Activated CD8-positive, alpha-beta T cell treated with anti-CD3 and anti-CD28 coated beads, Interleukin-2, amount 10 ng/mL, durations not matched to agents 7 days and 5 days (primary cell): ENCODE results near the gene ABCG2. TPM values are rescaled to one million over a fixed set of nuclear protein-coding genes. Genes with fewer than 3 reads are reported as not detected.
"Not testable (repeated sequence)": the region's sequence is repeated elsewhere in the genome, so short reads cannot be mapped to it uniquely, and the experiment has no call there.

ENCODE experiments used
- ATAC-seq: fragments of 150-1000 bp; cut with Tn5 transposase; one replicate; pipeline ENCODE4 v1.10.0; 2021; ENCODE audit warnings: moderate library complexity
- CTCF ChIA-PET: fragments of 350-600 bp; sonication (Branson Sonifier 250); formaldehyde crosslinking; loops from one replicate; lab custom pipeline; 2021; ENCODE audit warnings: antibody characterized with exemption; lab: Charles Lee
- POLR2A ChIA-PET: fragments of 350-600 bp; sonication (Branson Sonifier 250); formaldehyde crosslinking; loops from one replicate; lab custom pipeline; 2021; ENCODE audit warnings: antibody characterized with exemption; lab: Charles Lee
- DNase-seq: peaks from one replicate; pipeline ENCODE4 v3.0.0-alpha.2; 2020
- H3K27ac Mint-ChIP-seq: one replicate; pipeline ENCODE4 v1.8.0; 2021; ENCODE audit warnings: mild to moderate bottlenecking, mixed read lengths
- H3K27me3 Mint-ChIP-seq: one replicate; pipeline ENCODE4 v1.8.0; 2021; ENCODE audit warnings: low read depth, mixed read lengths
- H3K36me3 Mint-ChIP-seq: one replicate; pipeline ENCODE4 v1.8.0; 2021; ENCODE audit warnings: low read depth, mixed read lengths
- H3K4me1 Mint-ChIP-seq: one replicate; pipeline ENCODE4 v1.8.0; 2021; ENCODE audit warnings: low read depth, mixed read lengths
- H3K4me3 Mint-ChIP-seq: one replicate; pipeline ENCODE4 v1.8.0; 2021; ENCODE audit warnings: mild to moderate bottlenecking, mixed read lengths
- H3K9me3 Mint-ChIP-seq: one replicate; pipeline ENCODE4 v1.8.0; 2022; ENCODE audit warnings: mixed read lengths; ENCODE audit not compliant: insufficient read depth
- total RNA-seq, 2 experiments: library from RNA; stranded (reverse); gene quantifications; one replicate each; pipeline ENCODE4 v1.2.3, GENCODE V29; 2021

ABCG2 gene
- total RNA-seq, 2 experiments from 2014 or later = 0.57 to 0.61 TPM

- ATAC-seq (no peak), DNase-seq (no peak)
- Mint-ChIP-seq H3K27me3 (peaks cover 10% of the 10 kb centered on the region), H3K4me3 (no peak overlapping the region), H3K9me3 (peaks cover 6% of the 10 kb centered on the region), H3K27ac (no peak overlapping the region), H3K4me1 (peaks cover 13% of the 10 kb centered on the region), H3K36me3 (no peaks in the 10 kb centered on the region)
- ChIA-PET POLR2A (no interaction called here), CTCF (interaction anchor here (1.6 kb wide), 1 partner anchor 49 kb away, joined by 6 read pairs; no protein-coding TSS in a partner anchor)
Observed at GRCh38 chr4:88162626-88163025, 4.2 kb upstream of the ABCG2 start.

GRCh38 chr4:88159229-88159725, 838 bp upstream of the ABCG2 start:
- H3K4me3 Mint-ChIP-seq = peak overlapping the region; percentile 75
- ChIA-PET CTCF (interaction anchor here (1.0 to 1.4 kb wide), 2 partner anchors 126 to 380 kb away, joined by 4 read pairs; no protein-coding TSS in a partner anchor), POLR2A (no interaction called here)
- peaks cover 15% of the 10 kb centered on the region for H3K27me3 Mint-ChIP-seq
- DNase-seq = no peak
- no peaks in the 10 kb centered on the region for H3K9me3 Mint-ChIP-seq
- H3K36me3 Mint-ChIP-seq = no peaks in the 10 kb centered on the region
- H3K4me1 Mint-ChIP-seq = peaks cover 13% of the 10 kb centered on the region
- no peak overlapping the region for H3K27ac Mint-ChIP-seq
- no peak for ATAC-seq

GRCh38 chr4:88158038-88158488, 376 bp downstream of the ABCG2 start:
- Mint-ChIP-seq H3K36me3 (no peaks in the 10 kb centered on the region), H3K4me1 (peaks cover 13% of the 10 kb centered on the region), H3K27ac (no peak overlapping the region), H3K9me3 (no peaks in the 10 kb centered on the region), H3K27me3 (peaks cover 15% of the 10 kb centered on the region), H3K4me3 (peak overlapping the region; percentile 61)
- ChIA-PET POLR2A (no interaction called here), CTCF (interaction anchor here (0.7 to 1.4 kb wide), 2 partner anchors 54 to 125 kb away, joined by 4 read pairs; no protein-coding TSS in a partner anchor)
- ATAC-seq = no peak
- no peak for DNase-seq

GRCh38 chr4:88152331-88152730, 6.1 kb downstream of the ABCG2 start:
- DNase-seq, CTCF ChIA-PET, POLR2A ChIA-PET, H3K27me3 Mint-ChIP-seq, H3K27ac Mint-ChIP-seq, H3K4me1 Mint-ChIP-seq, H3K36me3 Mint-ChIP-seq, ATAC-seq, H3K9me3 Mint-ChIP-seq, H3K4me3 Mint-ChIP-seq: not testable (repeated sequence)

GRCh38 chr4:88148560-88148959, 9.9 kb downstream of the ABCG2 start:
- no peak for ATAC-seq
- no peak for DNase-seq
- ChIA-PET POLR2A (no interaction called here), CTCF (no interaction called here)
- H3K4me1 Mint-ChIP-seq = no peaks in the 10 kb centered on the region
- no peaks in the 10 kb centered on the region for H3K9me3 Mint-ChIP-seq
- no peaks in the 10 kb centered on the region for H3K27me3 Mint-ChIP-seq
- no peak overlapping the region for H3K27ac Mint-ChIP-seq
- H3K36me3 Mint-ChIP-seq = no peaks in the 10 kb centered on the region
- H3K4me3 Mint-ChIP-seq = no peak overlapping the region

GRCh38 chr4:88147799-88148217, 10.6 kb downstream of the ABCG2 start:
- DNase-seq (no peak), ATAC-seq (no peak)
- no peaks in the 10 kb centered on the region for H3K9me3 Mint-ChIP-seq
- POLR2A ChIA-PET = no interaction called here
- H3K27me3 Mint-ChIP-seq = no peaks in the 10 kb centered on the region
- H3K4me1 Mint-ChIP-seq = no peaks in the 10 kb centered on the region
- CTCF ChIA-PET = no interaction called here
- H3K36me3 Mint-ChIP-seq = no peaks in the 10 kb centered on the region
- no peak overlapping the region for H3K4me3 Mint-ChIP-seq
- H3K27ac Mint-ChIP-seq = no peak overlapping the region

GRCh38 chr4:88146891-88147290, 11.5 kb downstream of the ABCG2 start:
- H3K4me1 Mint-ChIP-seq = no peaks in the 10 kb centered on the region
- H3K27ac Mint-ChIP-seq = no peak overlapping the region
- no peaks in the 10 kb centered on the region for H3K9me3 Mint-ChIP-seq
- CTCF ChIA-PET = no interaction called here
- H3K4me3 Mint-ChIP-seq = no peak overlapping the region
- ATAC-seq = no peak
- no peaks in the 10 kb centered on the region for H3K36me3 Mint-ChIP-seq
- POLR2A ChIA-PET = no interaction called here
- no peak for DNase-seq
- H3K27me3 Mint-ChIP-seq = peaks cover 2% of the 10 kb centered on the region

GRCh38 chr4:88144866-88145300, 13.6 kb downstream of the ABCG2 start:
- Mint-ChIP-seq H3K36me3 (no peaks in the 10 kb centered on the region), H3K4me1 (no peaks in the 10 kb centered on the region), H3K4me3 (no peak overlapping the region), H3K9me3 (no peaks in the 10 kb centered on the region), H3K27ac (no peak overlapping the region), H3K27me3 (peaks cover 7% of the 10 kb centered on the region)
- POLR2A ChIA-PET = no interaction called here
- ATAC-seq (no peak), DNase-seq (no peak)
- CTCF ChIA-PET = no interaction called here

- Mint-ChIP-seq H3K27ac (no peak overlapping the region), H3K36me3 (no peaks in the 10 kb centered on the region), H3K27me3 (peaks cover 7% of the 10 kb centered on the region), H3K4me1 (no peaks in the 10 kb centered on the region), H3K4me3 (no peak overlapping the region), H3K9me3 (no peaks in the 10 kb centered on the region)
- ChIA-PET POLR2A (no interaction called here), CTCF (no interaction called here)
- no peak for DNase-seq
- no peak for ATAC-seq
Observed at GRCh38 chr4:88144048-88144447, 14.4 kb downstream of the ABCG2 start.

- CTCF ChIA-PET = no interaction called here
- H3K36me3 Mint-ChIP-seq = no peaks in the 10 kb centered on the region
Observed at GRCh38 chr4:88143504-88143903, 14.9 kb downstream of the ABCG2 start.

GRCh38 chr4:88138561-88138960, 19.9 kb downstream of the ABCG2 start:
- DNase-seq = no peak
- Mint-ChIP-seq H3K27ac (no peak overlapping the region), H3K27me3 (peaks cover 7% of the 10 kb centered on the region), H3K4me3 (no peak overlapping the region), H3K9me3 (no peaks in the 10 kb centered on the region), H3K36me3 (no peaks in the 10 kb centered on the region), H3K4me1 (no peaks in the 10 kb centered on the region)
- ChIA-PET CTCF (interaction anchor here (1.7 kb wide), 1 partner anchor 73 kb away, joined by 3 read pairs; no protein-coding TSS in a partner anchor), POLR2A (no interaction called here)
- ATAC-seq = no peak

More at GRCh38 chr4:88143504-88143903, 14.9 kb downstream of the ABCG2 start:
- Mint-ChIP-seq H3K27ac (no peak overlapping the region), H3K9me3 (no peaks in the 10 kb centered on the region), H3K4me1 (no peaks in the 10 kb centered on the region), H3K27me3 (peaks cover 7% of the 10 kb centered on the region), H3K4me3 (no peak overlapping the region)
- ATAC-seq = no peak
- no peak for DNase-seq
- POLR2A ChIA-PET = no interaction called here

- CTCF ChIA-PET = no interaction called here
Observed at GRCh38 chr4:88137112-88137511, 21.3 kb downstream of the ABCG2 start.

More at GRCh38 chr4:88137112-88137511, 21.3 kb downstream of the ABCG2 start:
- Mint-ChIP-seq H3K4me3 (no peak overlapping the region), H3K9me3 (no peaks in the 10 kb centered on the region), H3K4me1 (no peaks in the 10 kb centered on the region), H3K27ac (no peak overlapping the region), H3K36me3 (no peaks in the 10 kb centered on the region), H3K27me3 (peaks cover 8% of the 10 kb centered on the region)
- ATAC-seq (no peak), DNase-seq (no peak)
- POLR2A ChIA-PET = no interaction called here
